ENCODE results near the gene PNLIPRP2. TPM values are rescaled to one million over a fixed set of nuclear protein-coding genes. Genes with fewer than 3 reads are reported as not detected.

Gene PNLIPRP2
- total RNA-seq, 2 donors from 2014 or later: 0.64 to 0.79 TPM

GRCh38 chr10:116621934-116622655 lies 1.3 kb downstream of the PNLIPRP2 start:
- Mint-ChIP-seq H3K9me3 (no peaks in the 10 kb centered on the region), H3K27me3 (ENCODE audit: insufficient read depth) (peaks cover 15% of the 10 kb centered on the region), H3K4me1 (peaks cover 1% of the 10 kb centered on the region), H3K36me3 (ENCODE audit: low read depth) (no peaks in the 10 kb centered on the region), H3K4me3 (no peak overlapping the region), H3K27ac (no peak overlapping the region)
- Histone ChIP-seq H3K27me3 (ENCODE audit: control insufficient read depth, insufficient read depth, low read length, poor library complexity, severe bottlenecking) (no peaks in the 10 kb centered on the region), H3K4me1 (ENCODE audit: control insufficient read depth, insufficient read depth, low read length) (no peaks in the 10 kb centered on the region), H3K9ac (ENCODE audit: extremely low read depth, low read length, poor library complexity, severe bottlenecking) (no peak overlapping the region), H3K27ac (ENCODE audit: low read depth, low read length) (no peak overlapping the region), H3K9me3 (ENCODE audit: control insufficient read depth, low read length) (no peaks in the 10 kb centered on the region), H3K36me3 (ENCODE audit: control insufficient read depth, insufficient read depth, low read length) (no peaks in the 10 kb centered on the region), H3K4me3 (ENCODE audit: low read length) (no peak overlapping the region)
- TF ChIP-seq, protein P1, sequence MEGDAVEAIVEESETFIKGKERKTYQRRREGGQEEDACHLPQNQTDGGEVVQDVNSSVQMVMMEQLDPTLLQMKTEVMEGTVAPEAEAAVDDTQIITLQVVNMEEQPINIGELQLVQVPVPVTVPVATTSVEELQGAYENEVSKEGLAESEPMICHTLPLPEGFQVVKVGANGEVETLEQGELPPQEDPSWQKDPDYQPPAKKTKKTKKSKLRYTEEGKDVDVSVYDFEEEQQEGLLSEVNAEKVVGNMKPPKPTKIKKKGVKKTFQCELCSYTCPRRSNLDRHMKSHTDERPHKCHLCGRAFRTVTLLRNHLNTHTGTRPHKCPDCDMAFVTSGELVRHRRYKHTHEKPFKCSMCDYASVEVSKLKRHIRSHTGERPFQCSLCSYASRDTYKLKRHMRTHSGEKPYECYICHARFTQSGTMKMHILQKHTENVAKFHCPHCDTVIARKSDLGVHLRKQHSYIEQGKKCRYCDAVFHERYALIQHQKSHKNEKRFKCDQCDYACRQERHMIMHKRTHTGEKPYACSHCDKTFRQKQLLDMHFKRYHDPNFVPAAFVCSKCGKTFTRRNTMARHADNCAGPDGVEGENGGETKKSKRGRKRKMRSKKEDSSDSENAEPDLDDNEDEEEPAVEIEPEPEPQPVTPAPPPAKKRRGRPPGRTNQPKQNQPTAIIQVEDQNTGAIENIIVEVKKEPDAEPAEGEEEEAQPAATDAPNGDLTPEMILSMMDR (conservative IDR thresholded peaks at IDR 0.05): no peak
- WGBS, 2 experiments (ENCODE audit: insufficient coverage in 1 of 2, insufficient read length in 1 of 2): 88 to 92% methylated on average over 10 to 11 of the region's 11 CpGs
- no peak for DNase-seq

DNA sequence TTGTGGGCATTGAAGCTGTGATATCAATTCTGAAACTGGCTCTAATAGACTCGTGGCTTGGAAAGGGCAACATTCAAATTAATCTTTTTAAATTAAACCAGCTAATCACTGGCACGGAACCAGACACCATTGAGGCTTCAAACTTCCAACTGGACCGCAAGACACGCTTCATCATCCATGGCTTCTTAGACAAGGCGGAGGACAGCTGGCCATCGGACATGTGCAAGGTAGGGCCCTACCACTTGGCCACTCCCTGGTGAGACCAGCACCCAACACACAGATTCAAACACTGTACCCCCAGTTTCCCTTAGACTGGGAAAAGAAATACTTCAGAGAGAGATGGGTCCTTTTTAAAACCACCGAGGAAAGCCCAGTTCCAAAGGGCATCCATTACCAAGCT lies 5.1 kb downstream of the PNLIPRP2 start:
- Mint-ChIP-seq H3K27ac (no peak overlapping the region), H3K4me3 (no peak overlapping the region), H3K4me1 (peaks cover 14% of the 10 kb centered on the region), H3K27me3 (ENCODE audit: insufficient read depth) (peaks cover 15% of the 10 kb centered on the region), H3K36me3 (ENCODE audit: low read depth) (no peaks in the 10 kb centered on the region), H3K9me3 (no peaks in the 10 kb centered on the region)
- Histone ChIP-seq H3K4me3 (ENCODE audit: low read length) (no peak overlapping the region), H3K36me3 (ENCODE audit: control insufficient read depth, insufficient read depth, low read length) (no peaks in the 10 kb centered on the region), H3K9ac (ENCODE audit: extremely low read depth, low read length, poor library complexity, severe bottlenecking) (no peak overlapping the region), H3K4me1 (ENCODE audit: control insufficient read depth, insufficient read depth, low read length) (peaks cover 3% of the 10 kb centered on the region), H3K27ac (ENCODE audit: low read depth, low read length) (no peak overlapping the region), H3K27me3 (ENCODE audit: control insufficient read depth, insufficient read depth, low read length, poor library complexity, severe bottlenecking) (no peaks in the 10 kb centered on the region), H3K9me3 (ENCODE audit: control insufficient read depth, low read length) (no peaks in the 10 kb centered on the region)
- DNase-seq: no peak
- TF ChIP-seq, protein P1 (conservative IDR thresholded peaks at IDR 0.05): no peak
- 92 to 97% methylated on average over 5 to 7 of the region's 7 CpGs for WGBS, 2 experiments (ENCODE audit: insufficient coverage in 1 of 2, insufficient read length in 1 of 2)

DNA sequence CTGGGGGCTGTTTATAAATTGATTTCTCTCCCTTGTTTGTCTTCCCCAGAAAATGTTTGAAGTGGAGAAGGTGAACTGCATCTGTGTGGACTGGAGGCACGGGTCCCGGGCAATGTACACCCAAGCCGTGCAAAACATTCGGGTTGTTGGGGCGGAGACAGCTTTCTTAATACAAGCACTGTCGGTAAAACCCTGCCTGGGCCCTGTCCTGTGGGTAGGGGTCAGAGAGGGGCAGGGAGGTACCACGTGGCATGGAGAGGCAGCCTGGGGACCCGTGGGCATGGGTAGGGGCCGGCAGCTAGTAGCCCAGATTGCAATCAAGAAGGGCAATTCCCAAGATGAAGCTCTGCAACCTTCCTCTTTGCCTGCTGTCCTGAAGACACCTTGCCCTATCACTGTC lies 6.1 kb downstream of the PNLIPRP2 start:
- peaks cover 14% of the 10 kb centered on the region for H3K4me1 Mint-ChIP-seq
- H3K9me3 Mint-ChIP-seq: no peaks in the 10 kb centered on the region
- WGBS, 2 experiments (ENCODE audit: insufficient coverage in 1 of 2, insufficient read length in 1 of 2): 88 to 90% methylated on average over 9 of the region's 9 CpGs
- no peak overlapping the region for H3K4me3 Mint-ChIP-seq
- no peak overlapping the region for H3K27ac Mint-ChIP-seq
- Histone ChIP-seq H3K27ac (ENCODE audit: low read depth, low read length) (no peak overlapping the region), H3K9me3 (ENCODE audit: control insufficient read depth, low read length) (no peaks in the 10 kb centered on the region), H3K4me3 (ENCODE audit: low read length) (no peak overlapping the region), H3K36me3 (ENCODE audit: control insufficient read depth, insufficient read depth, low read length) (no peaks in the 10 kb centered on the region), H3K9ac (ENCODE audit: extremely low read depth, low read length, poor library complexity, severe bottlenecking) (no peak overlapping the region), H3K4me1 (ENCODE audit: control insufficient read depth, insufficient read depth, low read length) (peaks cover 3% of the 10 kb centered on the region), H3K27me3 (ENCODE audit: control insufficient read depth, insufficient read depth, low read length, poor library complexity, severe bottlenecking) (no peaks in the 10 kb centered on the region)
- TF ChIP-seq, protein P1 (conservative IDR thresholded peaks at IDR 0.05): no peak
- no peaks in the 10 kb centered on the region for H3K36me3 Mint-ChIP-seq (ENCODE audit: low read depth)
- peaks cover 13% of the 10 kb centered on the region for H3K27me3 Mint-ChIP-seq (ENCODE audit: insufficient read depth)
- DNase-seq: no peak

Data from endodermal cell (in vitro differentiated cells).